ENCODE measurements around the gene TACC3. TPM values are rescaled to one million over a fixed set of nuclear protein-coding genes. Genes with fewer than 3 reads are reported as not detected.

TACC3 gene
- total and polyA plus RNA-seq, 2 of the 8 experiments (the other 6 are each of a cell fraction or from before 2014, with no cell fraction given), result 73.8 to 148 TPM

GRCh38 chr4:1764670-1765069 is 43.3 kb downstream of the TACC3 start (continued):
- TF ChIP-seq SUZ12 (IDR thresholded peaks at IDR 0.05; ENCODE audit: low read length) (no peak), GTF2F1 (IDR thresholded peaks at IDR 0.05; ENCODE audit: borderline replicate concordance, low read depth, low read length) (no peak), PHF8 (conservative IDR thresholded peaks at IDR 0.05; ENCODE audit: low read depth, low read length) (no peak), EP300 (IDR thresholded peaks at IDR 0.05; ENCODE audit: borderline replicate concordance in 1 of 2, low read depth in 2 of 2, low read length in 2 of 2) (no peak), KDM4A (IDR thresholded peaks at IDR 0.05; ENCODE audit: low read depth, low read length, severe bottlenecking) (no peak), BACH1 (IDR thresholded peaks at IDR 0.05; ENCODE audit: low read length) (no peak)
